Measurements from ENCODE around the gene ATXN1. TPM values are rescaled to one million over a fixed set of nuclear protein-coding genes. Genes with fewer than 3 reads are reported as not detected.

ATXN1 gene
- total RNA-seq, 1 experiment from 2014 or later = 25.6 TPM

DNA sequence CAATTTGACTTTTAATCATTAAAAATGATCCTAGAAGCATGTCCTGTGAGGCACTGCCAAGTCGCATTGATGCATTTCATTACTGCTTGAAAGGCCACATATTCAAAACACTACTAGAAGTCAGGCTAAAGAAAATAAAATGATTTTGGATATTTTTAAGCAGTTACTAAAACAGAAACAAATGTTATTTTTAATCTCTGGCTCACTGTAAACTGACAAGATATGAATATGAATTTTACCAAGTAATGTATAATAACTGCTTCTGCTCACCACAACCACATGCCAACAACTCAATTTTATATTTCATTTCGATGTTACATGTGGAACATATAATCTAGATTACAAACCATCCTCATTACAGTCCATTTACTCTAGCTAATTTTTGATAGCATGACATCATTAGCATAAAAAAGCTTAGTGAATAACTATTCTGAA, 90.6 kb downstream of the ATXN1 start:
- no TSS peak for BruUV-seq (replicated peaks)
- TF ChIP-seq CTCF (conservative IDR thresholded peaks at IDR 0.05; ENCODE audit: low read depth, low read length) = no peak
- Histone ChIP-seq H3K9me3 (ENCODE audit: low read depth, low read length, poor library complexity, severe bottlenecking) (no peaks in the 10 kb centered on the region), H3K36me3 (ENCODE audit: insufficient read depth, low read length, poor library complexity, severe bottlenecking) (no peaks in the 10 kb centered on the region), H3K4me3 (ENCODE audit: low read depth, low read length, poor library complexity, severe bottlenecking) (no peak overlapping the region), H3K27ac (ENCODE audit: low read depth, low read length, poor library complexity, severe bottlenecking) (no peak overlapping the region), H3K4me1 (ENCODE audit: insufficient read depth, low read length, poor library complexity, severe bottlenecking) (peaks cover 16% of the 10 kb centered on the region), H3K27me3 (replicated peaks; ENCODE audit: insufficient read depth, low read depth, low read length, poor library complexity) (no peaks in the 10 kb centered on the region)
- no peak for DNase-seq (ENCODE audit: low spot score)
- ChIA-PET POLR2A (ENCODE audit: low non-redundant PET) (no interaction called here), CTCF (interaction anchor here (0.7 kb wide), 1 partner anchor 420 kb away, joined by 3 read pairs; no protein-coding TSS in a partner anchor)
- intact Hi-C loops (cut with micrococcal nuclease; ENCODE audit: unreplicated experiment) = no loop called here

GRCh38 chr6:16670183-16670582, 91.1 kb downstream of the ATXN1 start:
- POLR2A ChIA-PET (ENCODE audit: low non-redundant PET) = no interaction called here
- no peaks in the 10 kb centered on the region for H3K36me3 ChIP-seq (ENCODE audit: insufficient read depth, low read length, poor library complexity, severe bottlenecking)
- H3K4me3 ChIP-seq (ENCODE audit: low read depth, low read length, poor library complexity, severe bottlenecking) = no peak overlapping the region
- CTCF ChIA-PET = no interaction called here
- peak overlapping the region; percentile 63 for H3K27ac ChIP-seq (ENCODE audit: low read depth, low read length, poor library complexity, severe bottlenecking)
- no peaks in the 10 kb centered on the region for H3K9me3 ChIP-seq (ENCODE audit: low read depth, low read length, poor library complexity, severe bottlenecking)
- no peaks in the 10 kb centered on the region for H3K27me3 ChIP-seq (replicated peaks; ENCODE audit: insufficient read depth, low read depth, low read length, poor library complexity)
- no peak for DNase-seq (ENCODE audit: low spot score)
- intact Hi-C loops (cut with micrococcal nuclease; ENCODE audit: unreplicated experiment) = no loop called here
- H3K4me1 ChIP-seq (ENCODE audit: insufficient read depth, low read length, poor library complexity, severe bottlenecking) = peaks cover 16% of the 10 kb centered on the region
- TF ChIP-seq CTCF (conservative IDR thresholded peaks at IDR 0.05; ENCODE audit: low read depth, low read length) = no peak
- TF ChIP-seq EZH2 (IDR thresholded peaks at IDR 0.05; ENCODE audit: borderline replicate concordance, low read depth, low read length, poor library complexity, severe bottlenecking) = no peak
- no TSS peak for BruUV-seq (replicated peaks)

- Histone ChIP-seq H3K9me3 (ENCODE audit: low read depth, low read length, poor library complexity, severe bottlenecking) (no peaks in the 10 kb centered on the region), H3K4me1 (ENCODE audit: insufficient read depth, low read length, poor library complexity, severe bottlenecking) (peaks cover 16% of the 10 kb centered on the region), H3K4me3 (ENCODE audit: low read depth, low read length, poor library complexity, severe bottlenecking) (no peak overlapping the region), H3K36me3 (ENCODE audit: insufficient read depth, low read length, poor library complexity, severe bottlenecking) (no peaks in the 10 kb centered on the region), H3K27ac (ENCODE audit: low read depth, low read length, poor library complexity, severe bottlenecking) (peak overlapping the region; percentile 45), H3K27me3 (replicated peaks; ENCODE audit: insufficient read depth, low read depth, low read length, poor library complexity) (no peaks in the 10 kb centered on the region)
- intact Hi-C loops (cut with micrococcal nuclease; ENCODE audit: unreplicated experiment) = loop anchor here (10.0 kb wide), 1 partner anchor 96 kb away; the partner anchor contains the start of gene ATXN1
- no TSS peak for BruUV-seq (replicated peaks)
- ChIA-PET CTCF (no interaction called here), POLR2A (ENCODE audit: low non-redundant PET) (no interaction called here)
- TF ChIP-seq EZH2 (IDR thresholded peaks at IDR 0.05; ENCODE audit: borderline replicate concordance, low read depth, low read length, poor library complexity, severe bottlenecking) (no peak), CTCF (conservative IDR thresholded peaks at IDR 0.05; ENCODE audit: low read depth, low read length) (no peak)
- peak; percentile 88 for DNase-seq (ENCODE audit: low spot score)
Measured at GRCh38 chr6:16669227-16669626, 92.0 kb downstream of the ATXN1 start.
